SU-DHL-6 (cell line): ENCODE results near the gene ITGB7.

Source experiments
- H2AFZ ChIP-seq: fragments of 200-600 bp; sonication (generic); 2 replicates; pipeline ENCODE4 v1.6.1; 2014; ENCODE audit warnings: low read depth, mild to moderate bottlenecking, moderate library complexity, mixed read lengths, antibody characterized with exemption, low read length; ENCODE audit not compliant: severe bottlenecking
- H3F3A ChIP-seq: fragments of 200-600 bp; shearing (Covaris generic); 2 replicates; pipeline ENCODE4 v1.6.0; 2016; ENCODE audit warnings: antibody characterized with exemption, mild to moderate bottlenecking; ENCODE audit not compliant: insufficient read depth
- H3K27ac ChIP-seq: fragments of 200-600 bp; sonication (generic); 2 replicates; pipeline ENCODE4 v1.5.1; 2016; ENCODE audit warnings: low read depth, mild to moderate bottlenecking, low read length, moderate library complexity, mixed read lengths
- H3K27me3 ChIP-seq: fragments of 200-600 bp; sonication (generic), shearing (Covaris generic); 2 replicates; pipeline ENCODE4 v1.6.0; 2014; ENCODE audit warnings: mild to moderate bottlenecking, low read length
- H3K36me3 ChIP-seq: fragments of 200-600 bp; sonication (generic); 2 replicates; pipeline ENCODE4 v1.6.1; 2014; ENCODE audit warnings: mild to moderate bottlenecking, low read length, mixed read lengths
- H3K4me2 ChIP-seq: fragments of 300-600, 200-600 bp; shearing (Covaris generic), sonication (generic); 2 replicates; pipeline ENCODE4 v1.6.0; 2014; ENCODE audit warnings: low read length, low read depth, mild to moderate bottlenecking; ENCODE audit not compliant: poor library complexity, severe bottlenecking
- H3K4me3 ChIP-seq: fragments of 200-600 bp; sonication (generic); 2 replicates; pipeline ENCODE4 v1.5.1; 2014; ENCODE audit warnings: antibody characterized with exemption, low read length, mild to moderate bottlenecking, mixed read lengths; ENCODE audit not compliant: insufficient read depth, poor library complexity, severe bottlenecking
- H3K79me2 ChIP-seq: fragments of 200-600 bp; sonication (generic); 2 replicates; pipeline ENCODE4 v1.6.1; 2014; ENCODE audit warnings: mild to moderate bottlenecking, low read length, moderate library complexity; ENCODE audit not compliant: insufficient read depth
- H3K9ac ChIP-seq: fragments of 200-600 bp; sonication (generic); 2 replicates; pipeline ENCODE4 v1.7.0; 2014; ENCODE audit warnings: mild to moderate bottlenecking, low read length
- H3K9me2 ChIP-seq: fragments of 200-600 bp; sonication (generic); replicated peaks from 2 replicates; pipeline ENCODE4 v1.6.1; 2014; ENCODE audit warnings: low read length; ENCODE audit not compliant: insufficient read depth
- H3K9me3 ChIP-seq: fragments of 200-600 bp; sonication (generic); 2 replicates; pipeline ENCODE4 v1.6.1; 2014; ENCODE audit warnings: low read length, mixed read lengths; ENCODE audit not compliant: insufficient read depth
- H4K20me1 ChIP-seq: fragments of 200-600 bp; sonication (generic); 2 replicates; pipeline ENCODE4 v1.6.1; 2014; ENCODE audit warnings: low read depth, mild to moderate bottlenecking, antibody characterized with exemption, low read length, moderate library complexity, mixed read lengths
- CTCF ChIP-seq: fragments of 200-600 bp; sonication (generic); IDR thresholded peaks from one replicate; pipeline ENCODE4 v1.5.1; 2017; ENCODE audit warnings: antibody characterized with exemption, mild to moderate bottlenecking, low read length, moderate library complexity; ENCODE audit not compliant: insufficient read depth, poor library complexity, severe bottlenecking
- EZH2phosphoT487 ChIP-seq: fragments of 200-600 bp; sonication (generic), shearing (Covaris generic); conservative IDR thresholded peaks from 2 replicates; pipeline ENCODE4 v1.6.1; 2018; ENCODE audit warnings: mild to moderate bottlenecking, antibody characterized with exemption, low read length, moderate library complexity, mixed read lengths

ITGB7 gene

GRCh38 chr12:53176750-53177149, 30.3 kb downstream of the ITGB7 start:
- TF ChIP-seq CTCF (no peak), EZH2phosphoT487 (no peak)
- Histone ChIP-seq H3K9me3 (no peaks in the 10 kb centered on the region), H3K27me3 (no peaks in the 10 kb centered on the region), H3K36me3 (peaks cover under 1% of the 10 kb centered on the region; the same call in 1 of the 2 replicates), H4K20me1 (no peaks in the 10 kb centered on the region), H3F3A (peaks cover 5% of the 10 kb centered on the region; the same call in 1 of the 2 replicates), H3K4me3 (no peak overlapping the region), H3K4me2 (no peak overlapping the region), H3K9ac (no peak overlapping the region), H3K9me2 (no peaks in the 10 kb centered on the region), H2AFZ (no peak overlapping the region), H3K27ac (no peak overlapping the region), H3K79me2 (peaks cover 7% of the 10 kb centered on the region)

- H3K4me2 ChIP-seq: no peak overlapping the region
- H2AFZ ChIP-seq: no peak overlapping the region
- H3K27ac ChIP-seq: no peak overlapping the region
Observed at GRCh38 chr12:53174881-53175491, 32.1 kb downstream of the ITGB7 start.

GRCh38 chr12:53173085-53173715, 33.9 kb downstream of the ITGB7 start:
- Histone ChIP-seq H3K4me2 (no peak overlapping the region), H3K79me2 (no peaks in the 10 kb centered on the region), H4K20me1 (no peaks in the 10 kb centered on the region), H3K36me3 (no peaks in the 10 kb centered on the region), H2AFZ (no peak overlapping the region), H3K27ac (no peak overlapping the region), H3K27me3 (no peaks in the 10 kb centered on the region), H3K9ac (no peak overlapping the region), H3K4me3 (no peak overlapping the region), H3K9me3 (no peaks in the 10 kb centered on the region), H3F3A (no peaks in the 10 kb centered on the region; the same call in 1 of the 2 replicates), H3K9me2 (no peaks in the 10 kb centered on the region)
- TF ChIP-seq EZH2phosphoT487 (no peak), CTCF (no peak)

More at GRCh38 chr12:53174881-53175491, 32.1 kb downstream of the ITGB7 start:
- Histone ChIP-seq H3K27me3 (no peaks in the 10 kb centered on the region), H3K79me2 (no peaks in the 10 kb centered on the region), H3F3A (peaks cover 5% of the 10 kb centered on the region; the same call in 1 of the 2 replicates), H3K4me3 (no peak overlapping the region), H3K9me2 (no peaks in the 10 kb centered on the region), H4K20me1 (no peaks in the 10 kb centered on the region), H3K9ac (no peak overlapping the region), H3K9me3 (no peaks in the 10 kb centered on the region), H3K36me3 (no peaks in the 10 kb centered on the region)
- TF ChIP-seq EZH2phosphoT487 (no peak), CTCF (no peak)
